Activated B cell treated with CpG ODN at 0.5 μM for 24 hours (primary cell): ENCODE results near the gene KIF21A. TPM values are rescaled to one million over a fixed set of nuclear protein-coding genes. Genes with fewer than 3 reads are reported as not detected.
A peak's percentile ranks its signal among the peaks of the same experiment; 100 is the strongest.

Source experiments
- ATAC-seq: fragments of 200-7000 bp; cut with Tn5 transposase; one replicate; pipeline ENCODE4 v1.10.0; 2021; ENCODE audit warnings: low read depth, mild to moderate bottlenecking, moderate library complexity
- CTCF ChIA-PET: fragments of 350-600 bp; sonication (Branson Sonifier 250); formaldehyde crosslinking; loops from one replicate; lab custom pipeline; 2021; ENCODE audit warnings: antibody characterized with exemption; lab: Charles Lee
- POLR2A ChIA-PET: fragments of 350-600 bp; sonication (Branson Sonifier 250); formaldehyde crosslinking; loops from one replicate; lab custom pipeline; 2021; ENCODE audit warnings: antibody characterized with exemption; lab: Charles Lee
- DNase-seq: peaks from one replicate; pipeline ENCODE4 v3.0.0; 2022
- H3K27ac Mint-ChIP-seq: one replicate; pipeline ENCODE4 v1.8.0; 2020; ENCODE audit warnings: mixed read lengths
- H3K27me3 Mint-ChIP-seq: one replicate; pipeline ENCODE4 v1.8.0; 2021; ENCODE audit warnings: mixed read lengths
- H3K36me3 Mint-ChIP-seq: one replicate; pipeline ENCODE4 v1.8.0; 2021; ENCODE audit warnings: low read depth, mixed read lengths
- H3K4me1 Mint-ChIP-seq: one replicate; pipeline ENCODE4 v1.8.0; 2021; ENCODE audit warnings: mixed read lengths
- H3K4me3 Mint-ChIP-seq: one replicate; pipeline ENCODE4 v1.8.0; 2020; ENCODE audit warnings: mild to moderate bottlenecking, mixed read lengths
- H3K9me3 Mint-ChIP-seq: one replicate; pipeline ENCODE4 v1.8.0; 2020; ENCODE audit warnings: mixed read lengths
- intact Hi-C: fragments of 100-400 bp; cut with micrococcal nuclease; formaldehyde crosslinking; loops from one replicate; pipeline ENCODE4 v1.15.1; 2024
- total RNA-seq: library from RNA; stranded (reverse); gene quantifications from 2 replicates; pipeline ENCODE4 v1.2.3, GENCODE V29; 2022
- TF ChIP-seq, protein P1 (sequence below): fragments of 200-600 bp; IDR thresholded peaks from one replicate; pipeline ENCODE4 v1.8.0; 2022; ENCODE audit warnings: antibody characterized with exemption, mild to moderate bottlenecking

Gene KIF21A
- total RNA-seq, 1 donor from 2014 or later, result 7.6 TPM

DNA sequence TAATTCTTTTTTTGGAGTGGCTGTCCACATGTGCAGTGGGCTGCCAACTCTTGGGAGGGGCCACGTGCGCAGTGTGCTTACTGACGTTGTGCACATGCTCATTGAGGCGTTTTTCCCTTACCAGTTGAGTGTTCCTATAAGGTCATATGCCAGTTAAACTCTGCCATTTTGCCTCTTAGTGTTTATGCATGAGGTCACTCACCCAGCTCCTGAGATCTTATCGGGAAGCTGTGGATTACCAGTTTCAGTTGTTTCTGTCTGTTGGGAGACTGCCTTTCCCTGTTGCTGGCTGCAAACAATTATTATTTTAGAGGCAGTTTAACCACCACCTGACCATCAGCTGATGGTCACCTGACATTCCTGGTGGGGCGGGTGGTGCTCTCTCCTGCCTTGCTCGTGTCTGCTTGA is 16.1 kb upstream of the KIF21A start:
- H3K36me3 Mint-ChIP-seq, result no peaks in the 10 kb centered on the region
- POLR2A ChIA-PET, result no interaction called here
- peaks cover 3% of the 10 kb centered on the region for H3K27me3 Mint-ChIP-seq
- CTCF ChIA-PET, result no interaction called here
- DNase-seq (no peak), ATAC-seq (no peak)
- H3K27ac Mint-ChIP-seq, result no peak overlapping the region
- no peaks in the 10 kb centered on the region for H3K9me3 Mint-ChIP-seq
- TF ChIP-seq, protein P1, sequence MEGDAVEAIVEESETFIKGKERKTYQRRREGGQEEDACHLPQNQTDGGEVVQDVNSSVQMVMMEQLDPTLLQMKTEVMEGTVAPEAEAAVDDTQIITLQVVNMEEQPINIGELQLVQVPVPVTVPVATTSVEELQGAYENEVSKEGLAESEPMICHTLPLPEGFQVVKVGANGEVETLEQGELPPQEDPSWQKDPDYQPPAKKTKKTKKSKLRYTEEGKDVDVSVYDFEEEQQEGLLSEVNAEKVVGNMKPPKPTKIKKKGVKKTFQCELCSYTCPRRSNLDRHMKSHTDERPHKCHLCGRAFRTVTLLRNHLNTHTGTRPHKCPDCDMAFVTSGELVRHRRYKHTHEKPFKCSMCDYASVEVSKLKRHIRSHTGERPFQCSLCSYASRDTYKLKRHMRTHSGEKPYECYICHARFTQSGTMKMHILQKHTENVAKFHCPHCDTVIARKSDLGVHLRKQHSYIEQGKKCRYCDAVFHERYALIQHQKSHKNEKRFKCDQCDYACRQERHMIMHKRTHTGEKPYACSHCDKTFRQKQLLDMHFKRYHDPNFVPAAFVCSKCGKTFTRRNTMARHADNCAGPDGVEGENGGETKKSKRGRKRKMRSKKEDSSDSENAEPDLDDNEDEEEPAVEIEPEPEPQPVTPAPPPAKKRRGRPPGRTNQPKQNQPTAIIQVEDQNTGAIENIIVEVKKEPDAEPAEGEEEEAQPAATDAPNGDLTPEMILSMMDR, result no peak
- H3K4me1 Mint-ChIP-seq, result no peaks in the 10 kb centered on the region
- intact Hi-C loops, result no loop called here
- no peak overlapping the region for H3K4me3 Mint-ChIP-seq

DNA sequence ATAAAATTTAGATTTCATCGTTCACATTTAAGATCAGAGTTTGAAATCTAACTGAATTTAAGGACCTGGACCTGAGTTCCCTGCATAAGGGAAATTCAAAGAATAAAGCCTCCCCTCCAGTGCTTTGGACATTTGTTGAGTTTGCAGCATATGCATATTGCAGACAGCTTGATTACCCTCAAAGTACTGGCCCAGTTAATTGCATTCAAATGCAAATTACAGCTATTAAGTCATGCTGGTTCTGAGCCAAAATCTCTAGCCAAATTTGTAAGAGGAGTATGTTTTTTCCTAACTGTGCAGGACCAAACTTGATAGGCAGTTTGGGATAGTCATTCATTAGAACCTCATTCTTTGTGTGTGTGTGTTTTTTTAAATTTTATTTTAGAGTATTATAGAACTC is 9.1 kb upstream of the KIF21A start:
- ChIA-PET POLR2A (no interaction called here), CTCF (no interaction called here)
- DNase-seq, result no peak
- H3K36me3 Mint-ChIP-seq, result no peaks in the 10 kb centered on the region
- no peak overlapping the region for H3K4me3 Mint-ChIP-seq
- peaks cover 6% of the 10 kb centered on the region for H3K27me3 Mint-ChIP-seq
- H3K9me3 Mint-ChIP-seq, result no peaks in the 10 kb centered on the region
- no peaks in the 10 kb centered on the region for H3K4me1 Mint-ChIP-seq
- H3K27ac Mint-ChIP-seq, result no peak overlapping the region
- no peak for ATAC-seq
- TF ChIP-seq, protein P1, result no peak
- intact Hi-C loops, result no loop called here

DNA sequence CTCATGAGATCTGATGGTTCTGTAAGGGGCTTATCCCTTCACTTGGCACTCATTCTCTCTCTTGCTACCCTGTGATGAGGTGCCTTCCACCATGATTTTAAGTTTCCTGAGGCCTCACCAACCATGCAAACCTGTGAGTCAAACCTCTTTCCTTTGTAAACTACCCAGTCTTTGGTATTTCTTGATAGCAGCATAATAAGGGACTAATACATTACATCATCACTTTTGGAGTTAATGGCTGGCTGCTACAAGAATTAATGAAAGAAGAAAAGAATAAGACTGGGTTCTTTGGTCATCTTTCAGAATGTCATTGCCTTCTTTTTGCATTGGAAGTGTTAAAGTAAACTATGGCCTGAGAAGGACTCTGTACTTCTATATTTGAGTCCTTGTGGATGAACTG is 5.1 kb upstream of the KIF21A start:
- DNase-seq, result no peak
- no peaks in the 10 kb centered on the region for H3K9me3 Mint-ChIP-seq
- H3K36me3 Mint-ChIP-seq, result no peaks in the 10 kb centered on the region
- ChIA-PET CTCF (no interaction called here), POLR2A (no interaction called here)
- no peak for ATAC-seq
- no peak overlapping the region for H3K27ac Mint-ChIP-seq
- no peak overlapping the region for H3K4me3 Mint-ChIP-seq
- intact Hi-C loops, result loop anchor here (10.0 kb wide), 2 partner anchors 247 to 657 kb away; partner anchors contain the start of gene SLC2A13
- peaks cover 17% of the 10 kb centered on the region for H3K27me3 Mint-ChIP-seq
- peaks cover 8% of the 10 kb centered on the region for H3K4me1 Mint-ChIP-seq
- TF ChIP-seq, protein P1, result no peak

DNA sequence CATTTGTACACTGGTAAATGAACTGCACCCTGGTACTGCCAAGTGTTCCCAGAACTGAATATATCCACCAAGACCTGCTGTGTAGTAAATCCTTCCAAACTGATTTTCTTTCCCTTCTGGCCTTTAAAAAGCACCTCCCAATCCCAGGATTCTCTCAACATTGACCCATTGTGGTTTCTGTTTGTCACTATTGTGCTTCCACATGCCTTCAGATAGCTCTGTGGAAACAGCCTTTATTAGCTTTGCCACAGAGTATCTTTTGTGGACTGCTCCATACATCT is 949 bp upstream of the KIF21A start:
- Mint-ChIP-seq H3K4me1 (peaks cover 16% of the 10 kb centered on the region), H3K4me3 (peak overlapping the region; percentile 80), H3K27me3 (peaks cover 31% of the 10 kb centered on the region), H3K36me3 (no peaks in the 10 kb centered on the region), H3K9me3 (no peaks in the 10 kb centered on the region), H3K27ac (no peak overlapping the region)
- DNase-seq, result no peak
- ATAC-seq, result no peak
- intact Hi-C loops, result loop anchor here (2.0 to 10.0 kb wide), 4 partner anchors 72 to 661 kb away; partner anchors contain the start of genes ABCD2 and SLC2A13
- ChIA-PET POLR2A (no interaction called here), CTCF (no interaction called here)
- TF ChIP-seq, protein P1, result no peak

DNA sequence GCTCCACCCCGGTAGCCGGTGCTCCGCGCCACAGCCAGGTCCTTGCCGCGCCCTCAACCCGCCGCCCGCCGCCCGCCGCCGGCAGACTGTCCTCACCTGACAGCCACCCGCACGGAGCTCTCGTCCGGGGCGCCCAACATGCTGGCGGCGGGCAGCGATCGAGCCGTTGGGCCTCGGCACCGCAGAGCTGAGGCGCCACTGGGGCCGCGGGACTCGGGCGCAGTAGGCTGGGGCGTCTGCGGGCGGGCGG is 164 bp downstream of the KIF21A start:
- POLR2A ChIA-PET, result interaction anchor here (1.4 kb wide), 1 partner anchor 70 kb away, joined by 3 read pairs; no protein-coding TSS in a partner anchor
- intact Hi-C loops, result loop anchor here (2.0 to 10.0 kb wide), 4 partner anchors 70 to 662 kb away; partner anchors contain the start of genes ABCD2 and SLC2A13
- TF ChIP-seq, protein P1, result no peak
- Mint-ChIP-seq H3K4me1 (peaks cover 16% of the 10 kb centered on the region), H3K27ac (no peak overlapping the region), H3K9me3 (no peaks in the 10 kb centered on the region), H3K36me3 (no peaks in the 10 kb centered on the region), H3K4me3 (peak overlapping the region; percentile 82), H3K27me3 (peaks cover 31% of the 10 kb centered on the region)
- ATAC-seq, result peak; percentile 13
- CTCF ChIA-PET, result no interaction called here
- no peak for DNase-seq
